ENCODE results near the gene SLC13A2.

The SLC13A2 gene

DNA sequence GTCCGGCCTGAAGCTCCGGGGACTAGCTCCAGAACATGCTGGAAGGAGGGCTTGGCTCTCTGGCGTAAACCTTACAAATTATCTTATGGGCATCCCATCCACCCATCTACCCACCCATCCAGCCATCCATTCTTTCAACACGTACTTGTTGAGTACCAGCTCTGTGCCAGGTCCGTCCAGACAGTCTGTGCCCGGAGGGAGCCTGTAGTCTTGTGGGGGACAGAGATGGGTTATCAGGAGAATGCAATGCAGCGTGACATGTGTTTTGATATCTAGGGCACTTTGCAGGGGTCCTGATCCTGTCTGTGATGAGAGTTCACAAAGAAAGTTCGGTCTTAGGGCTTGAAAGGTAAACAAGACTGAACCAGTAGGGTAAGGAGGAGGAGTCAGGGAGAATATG is 4.1 kb upstream of the SLC13A2 start:
- peaks cover 8 to 28% of the 10 kb centered on the region in 2 experiments for H3K4me1 ChIP-seq (ENCODE audit: control insufficient read depth in 1 of 2, insufficient read depth in 1 of 2, low read depth in 1 of 2, low read length in 1 of 2)
- no peaks in the 10 kb centered on the region for H3K27me3 ChIP-seq
- H3K4me3 ChIP-seq (ENCODE audit: low read depth in 1 of 2, low read length in 1 of 2) = no peak overlapping the region
- H3K36me3 ChIP-seq = no peaks in the 10 kb centered on the region
- TF ChIP-seq CTCF (IDR thresholded peaks at IDR 0.05) = no peak
- no peak overlapping the region for H3K27ac ChIP-seq
- no peaks in the 10 kb centered on the region for H3K9me3 ChIP-seq

DNA sequence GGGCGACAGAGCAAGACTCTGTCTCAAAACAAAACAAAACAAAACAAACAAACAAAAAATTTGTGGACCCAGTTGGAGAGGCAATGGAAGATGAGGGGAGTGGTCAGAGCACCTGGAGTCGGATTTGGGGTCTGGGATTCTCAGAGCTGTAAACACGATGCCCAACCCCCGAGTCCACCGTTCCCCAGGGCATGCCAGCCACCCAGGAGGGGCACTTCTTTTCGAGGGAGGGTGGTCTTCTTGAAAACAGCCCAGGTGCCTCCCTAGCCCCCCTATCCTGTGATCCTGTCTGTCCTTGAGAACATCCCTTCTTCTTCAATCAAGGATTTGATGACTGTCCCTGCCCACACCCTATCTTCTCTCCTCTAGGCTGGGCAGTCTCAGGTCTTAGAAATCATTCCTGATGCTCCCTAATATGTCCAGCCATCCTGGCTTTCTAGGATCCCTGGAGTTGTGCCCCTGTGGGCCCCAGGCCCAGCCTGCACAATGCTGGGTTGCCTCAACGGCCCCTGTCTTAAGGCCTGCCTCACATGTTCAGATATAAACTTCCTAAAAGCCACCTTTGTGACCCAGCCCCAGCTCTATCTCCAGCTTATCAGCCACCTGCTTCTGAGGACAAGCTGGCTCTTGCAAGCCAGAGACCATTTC is 3.1 kb upstream of the SLC13A2 start:
- H3K9me3 ChIP-seq = no peaks in the 10 kb centered on the region
- H3K36me3 ChIP-seq = no peaks in the 10 kb centered on the region
- H3K4me1 ChIP-seq (ENCODE audit: control insufficient read depth in 1 of 2, insufficient read depth in 1 of 2, low read depth in 1 of 2, low read length in 1 of 2) = peaks cover 8 to 28% of the 10 kb centered on the region in 2 experiments
- no peak overlapping the region for H3K27ac ChIP-seq
- no peak overlapping the region for H3K4me3 ChIP-seq (ENCODE audit: low read depth in 1 of 2, low read length in 1 of 2)
- no peaks in the 10 kb centered on the region for H3K27me3 ChIP-seq
- no peak for TF ChIP-seq CTCF (IDR thresholded peaks at IDR 0.05)

DNA sequence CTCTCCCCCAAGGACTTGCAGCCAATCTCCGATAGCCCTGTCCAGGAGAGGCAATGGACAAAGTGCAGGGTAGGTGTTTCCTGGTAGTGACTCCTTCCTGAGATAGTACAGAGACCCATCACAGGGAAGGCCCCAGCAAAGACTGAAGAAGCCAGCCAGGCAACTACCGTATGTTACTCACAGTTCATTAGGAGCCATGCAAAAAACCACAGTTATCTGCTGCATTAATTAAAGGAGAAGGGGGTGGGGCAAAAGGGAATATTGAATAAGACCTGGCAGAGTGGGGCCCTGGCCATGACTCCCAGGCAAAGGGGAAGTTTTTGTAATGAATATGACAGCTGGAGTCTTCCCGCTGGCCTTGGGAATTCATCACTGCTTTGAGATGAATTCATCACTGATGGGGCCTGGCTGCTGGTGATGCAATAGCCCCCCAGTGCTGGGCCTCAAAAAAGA is 2.5 kb upstream of the SLC13A2 start:
- peaks cover 8 to 28% of the 10 kb centered on the region in 2 experiments for H3K4me1 ChIP-seq (ENCODE audit: control insufficient read depth in 1 of 2, insufficient read depth in 1 of 2, low read depth in 1 of 2, low read length in 1 of 2)
- no peak overlapping the region for H3K27ac ChIP-seq
- TF ChIP-seq CTCF (IDR thresholded peaks at IDR 0.05) = no peak
- H3K27me3 ChIP-seq = no peaks in the 10 kb centered on the region
- no peaks in the 10 kb centered on the region for H3K9me3 ChIP-seq
- no peaks in the 10 kb centered on the region for H3K36me3 ChIP-seq
- H3K4me3 ChIP-seq (ENCODE audit: low read depth in 1 of 2, low read length in 1 of 2) = no peak overlapping the region

GRCh38 chr17:28471531-28472342 is 1.7 kb upstream of the SLC13A2 start:
- Histone ChIP-seq H3K27me3 (no peaks in the 10 kb centered on the region), H3K4me3 (ENCODE audit: low read depth in 1 of 2, low read length in 1 of 2) (no peak overlapping the region), H3K9me3 (no peaks in the 10 kb centered on the region), H3K4me1 (ENCODE audit: control insufficient read depth in 1 of 2, insufficient read depth in 1 of 2, low read depth in 1 of 2, low read length in 1 of 2) (peaks cover 8 to 23% of the 10 kb centered on the region in 2 experiments), H3K36me3 (no peaks in the 10 kb centered on the region), H3K27ac (no peak overlapping the region)
- no peak for TF ChIP-seq CTCF (IDR thresholded peaks at IDR 0.05)

- Histone ChIP-seq H3K27ac (no peak overlapping the region), H3K36me3 (no peaks in the 10 kb centered on the region)
Measured at GRCh38 chr17:28472871-28473497, 460 bp upstream of the SLC13A2 start.

More at GRCh38 chr17:28472871-28473497, 460 bp upstream of the SLC13A2 start:
- H3K27me3 ChIP-seq = no peaks in the 10 kb centered on the region
- peaks cover 0 to 13% of the 10 kb centered on the region in 2 experiments for H3K4me1 ChIP-seq (ENCODE audit: control insufficient read depth in 1 of 2, insufficient read depth in 1 of 2, low read depth in 1 of 2, low read length in 1 of 2)
- no peaks in the 10 kb centered on the region for H3K9me3 ChIP-seq
- H3K4me3 ChIP-seq (ENCODE audit: low read depth in 1 of 2, low read length in 1 of 2) = no peak overlapping the region
- no peak for TF ChIP-seq CTCF (IDR thresholded peaks at IDR 0.05)

Measured in neutrophil (primary cell).